HG02852 (cell line): Measurements from ENCODE around the gene TAS2R50.

ENCODE experiments used
- ATAC-seq: cut with Tn5 transposase; IDR thresholded peaks from one replicate; pipeline ENCODE4 v1.9.1; 2021; ENCODE audit warnings: mild to moderate bottlenecking, moderate library complexity; ENCODE audit not compliant: unreplicated experiment

Gene TAS2R50

GRCh38 chr12:10956085-10956484 is 30.6 kb downstream of the TAS2R50 start:
- ATAC-seq: no peak

- ATAC-seq: no peak
Observed at GRCh38 chr12:10952645-10953044, 34.1 kb downstream of the TAS2R50 start.

DNA sequence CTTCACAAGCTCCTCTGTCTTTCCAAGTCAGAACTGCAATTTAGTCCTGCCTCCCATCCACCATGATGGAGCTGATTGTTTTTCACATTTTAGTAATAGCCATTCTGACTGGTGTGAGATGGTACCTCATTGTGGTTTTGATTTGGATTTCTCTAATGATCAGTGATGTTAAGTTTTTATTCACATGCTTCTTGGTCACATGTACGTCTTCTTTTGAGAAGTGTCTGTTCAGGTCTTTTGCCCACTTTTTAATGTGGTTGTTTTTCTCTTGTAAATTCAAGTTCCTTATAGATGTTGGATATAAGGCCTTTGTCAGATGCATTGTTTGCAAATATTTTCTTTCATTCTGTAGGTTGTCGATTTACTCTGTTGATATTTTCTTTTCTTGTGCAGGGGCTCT is 43.5 kb downstream of the TAS2R50 start:
- ATAC-seq: no peak

GRCh38 chr12:10941916-10942607 is 44.6 kb downstream of the TAS2R50 start:
- ATAC-seq: no peak

GRCh38 chr12:10941369-10941768 is 45.3 kb downstream of the TAS2R50 start:
- ATAC-seq: no peak

GRCh38 chr12:10940389-10940788 is 46.3 kb downstream of the TAS2R50 start:
- no peak for ATAC-seq

GRCh38 chr12:10939163-10939562 is 47.5 kb downstream of the TAS2R50 start, which contains the start of gene TAS2R14:
Gene TAS2R14, minus strand, starts transcription at chr12:10939263. Its CDS starts 56 bp downstream, at chr12:10939207.
- ATAC-seq: no peak

GRCh38 chr12:10936506-10936905 is 50.2 kb downstream of the TAS2R50 start:
- no peak for ATAC-seq
